ENCODE data around the gene DNAH3.
"Not testable (repeated sequence)": the region's sequence is repeated elsewhere in the genome, so short reads cannot be mapped to it uniquely, and the experiment has no call there.

Gene DNAH3

GRCh38 chr16:21075252-21075651, 75.4 kb downstream of the DNAH3 start:
- DNase-seq (ENCODE audit: low spot score), result no peak

DNA sequence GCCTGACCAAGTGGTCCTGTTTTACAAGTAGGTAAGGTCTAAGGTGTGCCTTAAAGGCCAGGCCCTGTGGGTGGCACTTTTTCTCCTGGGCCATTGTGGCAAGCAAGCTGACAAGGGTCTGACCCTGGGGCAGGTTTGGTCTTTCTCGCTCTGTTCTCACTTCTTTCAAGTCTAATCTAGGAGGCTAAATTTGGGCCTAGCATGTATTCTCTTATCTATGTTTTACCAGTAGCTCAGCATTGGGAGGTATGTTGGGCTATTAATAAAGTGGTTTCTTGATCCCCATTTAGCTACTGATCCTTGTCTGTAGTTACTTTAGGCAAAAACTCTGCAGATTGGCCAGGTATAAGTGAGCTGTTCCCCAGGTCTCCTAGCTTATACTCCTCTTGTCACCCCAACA, 77.7 kb downstream of the DNAH3 start:
- DNase-seq (ENCODE audit: low spot score), result no peak

DNA sequence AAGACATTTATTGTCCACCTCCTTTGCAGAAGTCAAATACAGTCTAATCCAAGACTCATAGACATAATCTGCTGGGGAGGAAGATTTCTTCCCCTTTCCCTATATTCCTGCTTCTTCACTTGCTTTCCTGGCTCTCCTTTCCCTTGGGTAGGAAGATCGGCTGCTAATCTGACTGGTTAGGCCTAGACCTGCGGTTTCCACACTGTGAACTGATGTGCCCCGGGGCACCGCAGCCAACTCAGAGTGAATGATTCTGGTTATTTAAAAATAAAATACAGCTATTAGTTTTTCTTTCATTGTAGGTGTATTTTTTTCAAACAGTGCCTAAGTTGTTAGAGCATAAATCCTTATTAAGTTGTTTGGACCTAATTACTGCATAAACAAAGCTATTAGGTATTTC, 78.9 kb downstream of the DNAH3 start:
- DNase-seq (ENCODE audit: low spot score), result no peak

GRCh38 chr16:21070564-21070963, 80.1 kb downstream of the DNAH3 start:
- no peak for DNase-seq (ENCODE audit: low spot score)

GRCh38 chr16:21069986-21070385, 80.7 kb downstream of the DNAH3 start:
- DNase-seq (ENCODE audit: low spot score), result no peak

- no peak for DNase-seq (ENCODE audit: low spot score)
Observed at GRCh38 chr16:21064203-21064602, 86.4 kb downstream of the DNAH3 start.

DNA sequence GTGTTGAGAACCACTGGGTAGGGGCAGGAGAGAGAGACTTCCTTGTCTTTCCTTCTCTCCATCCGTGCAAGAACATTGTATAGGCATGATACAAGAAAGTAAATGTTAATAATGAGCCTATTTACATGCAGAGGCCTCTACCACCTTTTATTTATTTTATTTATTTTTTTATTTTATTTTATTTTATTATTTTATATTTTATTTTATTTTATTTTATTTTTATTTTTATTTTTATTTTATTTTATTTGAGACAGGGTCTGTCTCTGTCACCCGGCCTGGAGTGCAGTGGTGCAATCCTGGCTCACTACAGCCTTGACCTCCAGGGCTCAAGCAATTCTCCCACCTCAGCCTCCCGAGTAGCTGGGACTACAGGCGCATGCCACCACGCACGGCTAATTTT, 87.3 kb downstream of the DNAH3 start:
- not testable (repeated sequence) for DNase-seq (ENCODE audit: low spot score)

- DNase-seq (ENCODE audit: low spot score), result no peak
Observed at GRCh38 chr16:21060027-21060510, 90.6 kb downstream of the DNAH3 start.

DNA sequence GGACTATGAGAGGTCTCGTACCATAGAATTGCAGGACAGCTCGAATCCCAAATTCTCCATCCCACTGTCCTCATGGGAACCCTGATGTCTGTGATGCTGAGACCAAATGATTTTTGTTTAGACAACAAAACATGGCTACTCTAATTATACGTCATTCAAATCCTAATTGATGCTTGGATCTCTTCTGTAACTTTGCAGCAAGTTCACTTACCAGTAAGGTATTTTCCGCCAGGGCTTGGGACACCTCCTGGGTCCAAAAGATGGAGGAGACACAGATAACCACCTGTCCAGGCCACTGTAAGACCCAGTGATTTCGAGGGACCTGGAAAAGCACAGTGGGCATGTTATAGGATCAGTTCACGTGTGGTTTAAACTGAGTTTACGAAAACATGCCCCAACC, 92.8 kb downstream of the DNAH3 start:
- DNase-seq (ENCODE audit: low spot score), result no peak

GRCh38 chr16:21056396-21056795, 94.2 kb downstream of the DNAH3 start:
- DNase-seq (ENCODE audit: low spot score), result no peak

- not testable (repeated sequence) for DNase-seq (ENCODE audit: low spot score)
Observed at GRCh38 chr16:21055738-21056137, 94.9 kb downstream of the DNAH3 start.

DNA sequence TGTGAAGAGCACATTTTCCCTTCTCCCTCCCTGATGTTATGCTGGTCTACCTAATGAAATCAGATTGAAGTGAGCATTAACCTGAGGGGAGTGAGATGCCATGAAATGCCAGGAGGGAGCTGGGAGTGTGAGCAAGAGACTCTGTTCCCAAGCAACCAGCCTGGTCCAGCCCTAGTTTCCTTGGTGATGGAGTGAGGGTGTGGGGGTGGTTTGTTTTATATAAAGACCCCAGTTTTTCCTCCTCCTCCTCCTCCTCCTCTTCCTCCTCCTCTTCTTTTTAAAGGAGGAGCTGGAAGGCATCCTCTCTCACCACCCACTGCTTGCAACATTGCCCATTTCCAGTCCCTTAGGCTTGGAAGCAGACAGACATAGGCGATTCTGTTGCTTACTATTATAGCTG, 97.1 kb downstream of the DNAH3 start:
- no peak for DNase-seq (ENCODE audit: low spot score)

- not testable (repeated sequence) for DNase-seq (ENCODE audit: low spot score)
Observed at GRCh38 chr16:21048091-21048912, 102.3 kb downstream of the DNAH3 start.

DNA sequence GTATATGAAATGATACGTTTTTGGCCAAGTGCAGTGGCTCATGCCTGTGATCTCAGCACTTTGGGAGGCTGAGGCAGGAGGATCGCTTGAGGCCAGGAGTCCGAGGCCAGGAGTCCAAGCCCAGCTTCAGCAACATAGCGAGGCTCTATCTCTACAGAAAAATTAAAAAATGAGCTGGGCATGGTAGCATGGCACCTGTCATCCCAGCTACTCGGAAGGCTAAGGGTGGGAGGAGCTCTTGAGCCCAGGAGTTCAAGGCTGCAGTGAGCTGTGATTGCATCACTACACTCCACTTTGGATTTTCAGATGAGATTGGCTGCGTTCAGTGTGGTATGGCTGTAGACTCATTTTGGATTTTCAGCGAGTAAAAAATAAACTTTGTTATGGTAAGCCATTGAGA, 112.4 kb downstream of the DNAH3 start:
- DNase-seq (ENCODE audit: low spot score), result no peak

DNA sequence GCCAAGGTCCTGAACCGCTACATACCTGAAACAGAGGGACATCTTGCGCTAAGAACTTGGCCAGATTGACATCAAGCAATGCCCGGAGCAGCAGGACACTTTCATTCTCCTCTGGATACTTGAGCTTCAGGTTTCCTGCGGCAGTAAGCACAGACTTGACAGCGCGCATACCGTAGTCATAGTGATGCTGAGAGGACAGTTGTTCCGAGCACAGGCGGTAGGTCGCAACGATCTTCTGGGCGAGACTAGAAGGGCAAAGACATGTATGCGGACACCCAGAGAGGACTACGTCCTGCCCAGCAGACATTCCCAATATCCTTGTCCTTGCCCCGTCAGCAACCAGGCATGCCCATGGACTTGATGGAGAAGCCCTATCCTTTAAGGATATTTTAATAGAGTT, 112.9 kb downstream of the DNAH3 start:
- no peak for DNase-seq (ENCODE audit: low spot score)

DNA sequence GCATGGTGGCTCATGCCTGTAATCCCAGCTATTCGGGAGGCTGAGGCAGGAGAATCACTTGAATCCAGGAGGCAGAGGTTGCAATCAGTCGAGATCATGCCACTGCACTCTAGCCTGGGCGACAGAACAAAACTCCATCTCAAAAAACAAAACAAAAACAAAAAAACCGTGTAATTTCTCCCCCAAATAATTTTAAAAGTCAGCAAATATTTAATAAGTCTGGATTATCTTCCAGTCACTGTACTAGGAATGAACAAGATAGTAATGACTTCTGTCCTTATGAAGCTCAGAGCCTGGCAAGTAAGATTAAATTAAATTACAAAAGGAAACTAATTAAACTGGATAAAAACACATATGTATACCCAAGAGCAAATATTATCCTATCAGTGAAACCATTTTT, 113.5 kb downstream of the DNAH3 start:
- DNase-seq (ENCODE audit: low spot score), result no peak

GRCh38 chr16:21036471-21036870, 114.2 kb downstream of the DNAH3 start:
- no peak for DNase-seq (ENCODE audit: low spot score)

GRCh38 chr16:21033704-21034103, 116.9 kb downstream of the DNAH3 start:
- DNase-seq (ENCODE audit: low spot score), result no peak

DNA sequence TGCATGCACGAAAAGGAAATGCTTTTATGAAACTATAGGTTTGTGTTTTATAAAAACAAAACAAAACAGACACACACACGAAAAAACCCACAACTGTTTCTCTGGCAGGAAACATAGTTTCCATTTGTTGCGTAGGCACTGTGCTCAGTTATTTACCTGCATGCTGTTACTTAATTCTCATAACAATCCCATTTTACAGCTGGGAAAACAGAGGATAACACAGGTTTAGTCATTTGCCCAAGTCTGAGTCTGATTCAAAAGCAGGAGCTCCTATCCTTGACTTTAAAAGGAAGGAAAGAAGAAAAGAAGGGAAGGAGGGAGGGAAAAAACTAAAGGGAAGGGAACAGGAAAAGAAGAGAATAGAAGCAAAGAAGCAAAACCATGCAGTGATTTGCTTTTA, 117.4 kb downstream of the DNAH3 start:
- DNase-seq (ENCODE audit: low spot score), result no peak

DNA sequence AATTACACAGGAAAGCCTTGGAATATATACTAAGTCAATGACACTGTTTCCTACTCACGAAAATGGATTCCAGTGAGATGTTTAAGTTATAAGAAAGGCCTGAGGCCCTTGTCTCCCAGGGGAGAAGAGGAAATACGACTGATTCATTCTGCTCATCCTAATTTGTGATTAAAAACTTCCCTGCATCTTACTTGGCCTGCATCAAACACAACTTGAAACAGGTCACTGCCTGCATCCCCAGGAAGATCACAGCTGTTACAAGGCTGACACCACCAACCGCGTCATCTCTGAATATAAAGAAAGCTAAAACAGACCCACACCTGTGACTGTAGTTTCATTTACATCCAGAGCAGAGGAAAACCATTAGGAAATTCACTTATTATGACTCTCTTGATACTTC, 121.9 kb downstream of the DNAH3 start:
- no peak for DNase-seq (ENCODE audit: low spot score)

DNA sequence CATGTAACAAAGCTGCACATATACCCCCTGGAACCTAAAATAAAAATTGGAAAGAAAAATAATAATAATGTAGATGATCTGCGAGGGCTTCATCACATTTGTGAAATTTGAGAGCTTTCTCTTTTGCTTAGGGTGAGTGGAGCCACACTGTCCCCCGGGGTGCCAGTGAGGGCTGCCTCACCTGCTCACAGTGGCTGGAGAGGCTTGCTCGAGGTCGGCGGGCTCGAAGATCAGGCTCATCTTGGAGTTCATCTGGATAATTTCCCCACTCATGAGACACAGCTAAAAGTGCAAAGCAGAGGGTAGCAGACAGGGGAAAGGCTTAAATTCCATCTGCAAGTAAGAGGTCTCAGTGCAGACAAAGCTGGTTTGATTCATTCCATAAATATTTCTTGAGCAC, 123.8 kb downstream of the DNAH3 start:
- DNase-seq (ENCODE audit: low spot score), result no peak

GRCh38 chr16:21023509-21024202, 127.0 kb downstream of the DNAH3 start:
- DNase-seq (ENCODE audit: low spot score), result no peak

DNA sequence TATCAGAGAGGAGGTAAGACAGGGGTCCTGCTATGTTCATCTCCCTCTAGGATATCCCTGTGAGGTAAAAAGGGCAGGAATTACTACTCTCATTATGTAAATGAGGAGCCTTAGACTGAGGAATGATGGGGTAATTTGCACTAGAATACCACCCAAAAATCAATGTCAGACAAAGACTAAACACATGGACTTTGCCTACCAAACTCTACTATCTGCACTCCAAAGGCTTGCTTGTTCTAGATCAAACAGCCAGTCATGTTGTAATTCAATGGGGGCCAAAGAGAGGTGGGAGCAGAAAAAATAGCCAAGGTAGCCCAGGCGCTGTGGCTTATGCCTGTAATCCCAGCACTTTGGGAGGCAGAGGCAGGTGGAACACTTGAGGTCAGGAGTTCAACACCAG, 129.3 kb downstream of the DNAH3 start:
- DNase-seq (ENCODE audit: low spot score), result no peak

DNA sequence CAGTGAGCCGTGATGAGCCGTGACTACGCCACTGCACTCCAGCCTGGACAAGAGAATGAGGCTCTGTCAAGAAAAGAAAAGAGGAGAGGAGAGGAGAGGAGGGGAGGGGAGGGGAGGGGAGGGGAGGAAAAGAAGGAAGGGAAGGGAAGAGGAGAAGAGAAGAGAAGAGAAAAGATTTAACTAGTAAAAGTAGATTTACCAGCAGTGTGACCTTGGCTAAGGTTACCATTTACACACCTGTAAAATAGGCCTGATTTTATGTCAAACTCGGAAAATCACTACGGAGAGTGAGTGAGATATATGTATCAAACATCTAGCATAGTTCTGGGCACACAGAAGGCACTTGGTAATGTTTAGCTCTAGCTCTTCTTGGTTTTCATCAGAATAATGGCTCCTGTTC, 140.8 kb downstream of the DNAH3 start:
- DNase-seq (ENCODE audit: low spot score), result no peak

Data from hepatic stellate cell (primary cell).